Panc1 (cell line): Measurements from ENCODE around the gene SLC25A52. TPM values are rescaled to one million over a fixed set of nuclear protein-coding genes. Genes with fewer than 3 reads are reported as not detected.
"Not testable (repeated sequence)": the region's sequence is repeated elsewhere in the genome, so short reads cannot be mapped to it uniquely, and the experiment has no call there.

Experiments used
- ATAC-seq: fragments of 200-7000 bp; cut with Tn5 transposase; 2 replicates; pipeline ENCODE4 v1.9.1; 2020; ENCODE audit warnings: mild to moderate bottlenecking, moderate library complexity
- BruUV-seq: library from RNA; stranded (reverse); fragments of 400-500 nt; replicated peaks from 2 replicates; lab custom pipeline; 2021; lab: Mats Ljungman, UMichigan
- CTCF ChIA-PET: fragments of 300-600 bp; sonication (Branson Sonifier 250); formaldehyde crosslinking; loops from one replicate; lab custom pipeline; 2022; ENCODE audit warnings: antibody characterized with exemption; lab: Charles Lee
- POLR2A ChIA-PET: fragments of 300-600 bp; sonication (Branson Sonifier 250); formaldehyde crosslinking; loops from one replicate; lab custom pipeline; 2022; ENCODE audit warnings: antibody characterized with exemption; lab: Charles Lee
- DNase-seq: peaks from one replicate; pipeline ENCODE4 v3.0.0-alpha.2; 2010; ENCODE audit warnings: low read depth, low spot score
- H3K27ac ChIP-seq: 2 replicates; pipeline ENCODE4 v1.5.1; 2011; ENCODE audit warnings: mild to moderate bottlenecking, low read length, inconsistent platforms
- H3K27me3 ChIP-seq: fragments of 200-500 bp; sonication (Bioruptor generic); 2 replicates; pipeline ENCODE4 v1.6.0; 2014; ENCODE audit warnings: low read length, inconsistent platforms; ENCODE audit not compliant: control insufficient read depth, insufficient read depth
- H3K36me3 ChIP-seq: fragments of 200-500 bp; sonication (Bioruptor generic); 2 replicates; pipeline ENCODE4 v1.5.1; 2014; ENCODE audit warnings: inconsistent platforms, mild to moderate bottlenecking, low read length, moderate library complexity; ENCODE audit not compliant: control insufficient read depth, insufficient read depth
- H3K4me1 ChIP-seq: 2 replicates; pipeline ENCODE4 v1.5.1; 2011; ENCODE audit warnings: inconsistent platforms, mild to moderate bottlenecking, low read length, moderate library complexity; ENCODE audit not compliant: control insufficient read depth, insufficient read depth
- H3K4me3 ChIP-seq, 2 experiments: 2 replicates each; pipeline ENCODE4 v1.5.1; 2011 to 2012; ENCODE audit warnings: low read depth in 2 of 2, low read length in 2 of 2, mild to moderate bottlenecking in 2 of 2, inconsistent platforms in 1 of 2, moderate library complexity in 1 of 2
- H3K9me3 ChIP-seq: fragments of 200-500 bp; sonication (Bioruptor generic); 2 replicates; pipeline ENCODE4 v1.5.1; 2014; ENCODE audit warnings: low read depth, mild to moderate bottlenecking, inconsistent platforms, low read length, moderate library complexity; ENCODE audit not compliant: control insufficient read depth, insufficient read depth
- POLR2AphosphoS5 ChIP-seq: IDR thresholded peaks from 2 replicates; pipeline ENCODE4 v1.6.1; 2012; ENCODE audit warnings: mild to moderate bottlenecking, low read depth, low read length, moderate library complexity
- SIN3A ChIP-seq: IDR thresholded peaks from 2 replicates; pipeline ENCODE4 v1.6.1; 2012; ENCODE audit warnings: low read depth, mild to moderate bottlenecking, low read length, moderate library complexity, borderline replicate concordance; ENCODE audit not compliant: insufficient read depth
- TCF7L2 ChIP-seq: IDR thresholded peaks from 2 replicates; pipeline ENCODE4 v1.6.1; 2011; ENCODE audit warnings: mild to moderate bottlenecking, low read depth, low read length, inconsistent platforms
- in situ Hi-C: cut with HindIII; loops from 2 replicates; pipeline ENCODE4 v1.10.0; 2016; ENCODE audit warnings: low sequenced_read_pairs, low pct_unique_long_range_greater_than_20kb
- intact Hi-C: fragments of 100-400 bp; cut with micrococcal nuclease; formaldehyde crosslinking; loops from one replicate; pipeline ENCODE4 v1.10.0; 2022; ENCODE audit not compliant: unreplicated experiment
- total RNA-seq: library from RNA; stranded (reverse); gene quantifications from one replicate; pipeline ENCODE4 v1.2.1, GENCODE V29; 2021; ENCODE audit not compliant: unreplicated experiment
- TF ChIP-seq, protein P1 (sequence below), 2 experiments: IDR thresholded peaks; 2 replicates each; pipeline ENCODE4 v1.6.1; 2011 to 2012; ENCODE audit warnings: low read depth in 2 of 2, control low read depth in 1 of 2, low read length in 1 of 2, mild to moderate bottlenecking in 1 of 2, moderate library complexity in 1 of 2; ENCODE audit not compliant: insufficient read depth in 1 of 2
- TF ChIP-seq, protein P2 (sequence below): fragments of 450-650 bp; IDR thresholded peaks from 2 replicates; pipeline ENCODE4 v1.5.1; 2017; ENCODE audit warnings: mild to moderate bottlenecking

The SLC25A52 gene
- total RNA-seq, 1 experiment from 2014 or later: not detected

DNA sequence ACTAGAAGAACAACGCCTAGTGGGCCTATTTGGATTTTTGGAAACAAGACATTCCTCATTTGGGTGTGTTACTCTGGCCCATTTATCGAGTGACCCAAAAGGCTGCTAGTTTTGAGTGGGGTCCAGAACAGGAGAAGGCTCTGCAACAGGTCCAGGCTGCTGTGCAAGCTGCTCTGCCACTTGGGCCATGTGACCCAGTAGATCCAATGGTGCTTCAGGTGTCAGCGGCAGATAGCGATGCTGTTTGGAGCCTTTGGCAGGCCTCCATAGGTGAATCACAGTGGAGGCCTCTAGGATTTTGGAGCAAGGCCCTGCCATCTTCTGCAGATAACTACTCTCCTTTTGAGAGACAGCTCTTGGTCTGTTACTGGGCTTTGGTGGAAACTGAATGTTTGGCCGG lies 38.6 kb upstream of the SLC25A52 start:
- DNase-seq, BruUV-seq, H3K4me3 ChIP-seq, POLR2A ChIA-PET, H3K36me3 ChIP-seq, in situ Hi-C loops, H3K9me3 ChIP-seq, ATAC-seq, H3K4me1 ChIP-seq, H3K27me3 ChIP-seq, CTCF ChIA-PET, H3K27ac ChIP-seq, intact Hi-C loops: not testable (repeated sequence)

DNA sequence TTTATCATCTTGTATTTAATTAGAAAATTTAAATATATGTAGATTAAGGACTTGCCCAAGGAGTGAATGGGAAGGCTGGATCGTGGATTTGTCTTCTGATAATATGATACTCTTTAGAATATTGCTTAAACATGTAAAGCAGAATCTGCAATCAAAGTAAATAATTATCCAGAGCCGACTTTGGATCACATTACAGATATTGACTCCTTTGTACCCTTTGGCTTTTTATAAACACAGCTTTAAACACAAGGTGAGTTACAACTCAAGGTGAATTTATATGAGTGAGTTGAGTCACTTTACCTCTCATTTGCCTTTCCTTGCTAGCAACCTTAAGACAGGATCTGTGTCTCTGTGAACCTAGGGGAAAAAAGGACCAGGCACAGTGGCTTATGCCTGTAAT lies 37.7 kb upstream of the SLC25A52 start:
- Histone ChIP-seq H3K9me3 (no peaks in the 10 kb centered on the region), H3K4me1 (no peaks in the 10 kb centered on the region), H3K27me3 (no peaks in the 10 kb centered on the region), H3K4me3 (no peak overlapping the region), H3K27ac (no peak overlapping the region), H3K36me3 (no peaks in the 10 kb centered on the region)
- CTCF ChIA-PET: no interaction called here
- POLR2A ChIA-PET: no interaction called here
- ATAC-seq (no peak), DNase-seq (no peak)
- no peak for TF ChIP-seq POLR2AphosphoS5
- TF ChIP-seq TCF7L2: no peak
- TF ChIP-seq, protein P1, sequence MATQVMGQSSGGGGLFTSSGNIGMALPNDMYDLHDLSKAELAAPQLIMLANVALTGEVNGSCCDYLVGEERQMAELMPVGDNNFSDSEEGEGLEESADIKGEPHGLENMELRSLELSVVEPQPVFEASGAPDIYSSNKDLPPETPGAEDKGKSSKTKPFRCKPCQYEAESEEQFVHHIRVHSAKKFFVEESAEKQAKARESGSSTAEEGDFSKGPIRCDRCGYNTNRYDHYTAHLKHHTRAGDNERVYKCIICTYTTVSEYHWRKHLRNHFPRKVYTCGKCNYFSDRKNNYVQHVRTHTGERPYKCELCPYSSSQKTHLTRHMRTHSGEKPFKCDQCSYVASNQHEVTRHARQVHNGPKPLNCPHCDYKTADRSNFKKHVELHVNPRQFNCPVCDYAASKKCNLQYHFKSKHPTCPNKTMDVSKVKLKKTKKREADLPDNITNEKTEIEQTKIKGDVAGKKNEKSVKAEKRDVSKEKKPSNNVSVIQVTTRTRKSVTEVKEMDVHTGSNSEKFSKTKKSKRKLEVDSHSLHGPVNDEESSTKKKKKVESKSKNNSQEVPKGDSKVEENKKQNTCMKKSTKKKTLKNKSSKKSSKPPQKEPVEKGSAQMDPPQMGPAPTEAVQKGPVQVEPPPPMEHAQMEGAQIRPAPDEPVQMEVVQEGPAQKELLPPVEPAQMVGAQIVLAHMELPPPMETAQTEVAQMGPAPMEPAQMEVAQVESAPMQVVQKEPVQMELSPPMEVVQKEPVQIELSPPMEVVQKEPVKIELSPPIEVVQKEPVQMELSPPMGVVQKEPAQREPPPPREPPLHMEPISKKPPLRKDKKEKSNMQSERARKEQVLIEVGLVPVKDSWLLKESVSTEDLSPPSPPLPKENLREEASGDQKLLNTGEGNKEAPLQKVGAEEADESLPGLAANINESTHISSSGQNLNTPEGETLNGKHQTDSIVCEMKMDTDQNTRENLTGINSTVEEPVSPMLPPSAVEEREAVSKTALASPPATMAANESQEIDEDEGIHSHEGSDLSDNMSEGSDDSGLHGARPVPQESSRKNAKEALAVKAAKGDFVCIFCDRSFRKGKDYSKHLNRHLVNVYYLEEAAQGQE (IDR thresholded peaks at IDR 0.05; ENCODE audit: insufficient read depth in 1 of 2, low read depth in 2 of 2, low read length in 1 of 2): no peak
- TF ChIP-seq SIN3A: no peak
- TF ChIP-seq, protein P2, sequence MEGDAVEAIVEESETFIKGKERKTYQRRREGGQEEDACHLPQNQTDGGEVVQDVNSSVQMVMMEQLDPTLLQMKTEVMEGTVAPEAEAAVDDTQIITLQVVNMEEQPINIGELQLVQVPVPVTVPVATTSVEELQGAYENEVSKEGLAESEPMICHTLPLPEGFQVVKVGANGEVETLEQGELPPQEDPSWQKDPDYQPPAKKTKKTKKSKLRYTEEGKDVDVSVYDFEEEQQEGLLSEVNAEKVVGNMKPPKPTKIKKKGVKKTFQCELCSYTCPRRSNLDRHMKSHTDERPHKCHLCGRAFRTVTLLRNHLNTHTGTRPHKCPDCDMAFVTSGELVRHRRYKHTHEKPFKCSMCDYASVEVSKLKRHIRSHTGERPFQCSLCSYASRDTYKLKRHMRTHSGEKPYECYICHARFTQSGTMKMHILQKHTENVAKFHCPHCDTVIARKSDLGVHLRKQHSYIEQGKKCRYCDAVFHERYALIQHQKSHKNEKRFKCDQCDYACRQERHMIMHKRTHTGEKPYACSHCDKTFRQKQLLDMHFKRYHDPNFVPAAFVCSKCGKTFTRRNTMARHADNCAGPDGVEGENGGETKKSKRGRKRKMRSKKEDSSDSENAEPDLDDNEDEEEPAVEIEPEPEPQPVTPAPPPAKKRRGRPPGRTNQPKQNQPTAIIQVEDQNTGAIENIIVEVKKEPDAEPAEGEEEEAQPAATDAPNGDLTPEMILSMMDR: no peak
- in situ Hi-C loops (no loop called here), intact Hi-C loops (no loop called here)
- no TSS peak for BruUV-seq

DNA sequence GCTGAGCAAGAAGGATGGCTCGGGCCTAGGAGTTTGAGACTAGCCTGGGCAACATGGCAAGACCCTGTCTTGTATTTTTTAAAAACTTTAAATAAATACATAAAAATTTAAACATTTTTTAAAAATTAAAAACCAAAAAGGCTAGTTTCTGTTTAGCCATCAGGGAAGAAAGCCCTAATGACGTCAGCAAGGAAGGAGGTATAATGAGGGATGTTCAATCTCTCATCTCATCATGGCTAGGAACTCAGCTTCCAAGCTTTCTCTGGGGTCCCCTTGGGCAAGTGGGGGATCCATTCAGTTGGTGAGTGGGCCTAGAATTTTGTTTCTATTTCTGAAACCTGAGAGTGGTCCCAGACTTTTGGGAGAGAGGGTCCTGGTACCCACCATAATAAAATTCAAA lies 35.1 kb upstream of the SLC25A52 start:
- no peaks in the 10 kb centered on the region for H3K9me3 ChIP-seq
- no peaks in the 10 kb centered on the region for H3K36me3 ChIP-seq
- no peaks in the 10 kb centered on the region for H3K4me1 ChIP-seq
- intact Hi-C loops (no loop called here), in situ Hi-C loops (no loop called here)
- POLR2A ChIA-PET: no interaction called here
- TF ChIP-seq, protein P1 (IDR thresholded peaks at IDR 0.05; ENCODE audit: insufficient read depth in 1 of 2, low read depth in 2 of 2, low read length in 1 of 2): no peak
- TF ChIP-seq POLR2AphosphoS5: no peak
- TF ChIP-seq TCF7L2: no peak
- CTCF ChIA-PET: no interaction called here
- DNase-seq (no peak), ATAC-seq (no peak)
- H3K4me3 ChIP-seq: no peak overlapping the region
- no TSS peak for BruUV-seq
- H3K27me3 ChIP-seq: no peaks in the 10 kb centered on the region
- no peak overlapping the region for H3K27ac ChIP-seq
